ENCODE data around the gene EOMES. TPM values are rescaled to one million over a fixed set of nuclear protein-coding genes. Genes with fewer than 3 reads are reported as not detected.

Gene EOMES
- total RNA-seq, 1 donor from 2014 or later: not detected

DNA sequence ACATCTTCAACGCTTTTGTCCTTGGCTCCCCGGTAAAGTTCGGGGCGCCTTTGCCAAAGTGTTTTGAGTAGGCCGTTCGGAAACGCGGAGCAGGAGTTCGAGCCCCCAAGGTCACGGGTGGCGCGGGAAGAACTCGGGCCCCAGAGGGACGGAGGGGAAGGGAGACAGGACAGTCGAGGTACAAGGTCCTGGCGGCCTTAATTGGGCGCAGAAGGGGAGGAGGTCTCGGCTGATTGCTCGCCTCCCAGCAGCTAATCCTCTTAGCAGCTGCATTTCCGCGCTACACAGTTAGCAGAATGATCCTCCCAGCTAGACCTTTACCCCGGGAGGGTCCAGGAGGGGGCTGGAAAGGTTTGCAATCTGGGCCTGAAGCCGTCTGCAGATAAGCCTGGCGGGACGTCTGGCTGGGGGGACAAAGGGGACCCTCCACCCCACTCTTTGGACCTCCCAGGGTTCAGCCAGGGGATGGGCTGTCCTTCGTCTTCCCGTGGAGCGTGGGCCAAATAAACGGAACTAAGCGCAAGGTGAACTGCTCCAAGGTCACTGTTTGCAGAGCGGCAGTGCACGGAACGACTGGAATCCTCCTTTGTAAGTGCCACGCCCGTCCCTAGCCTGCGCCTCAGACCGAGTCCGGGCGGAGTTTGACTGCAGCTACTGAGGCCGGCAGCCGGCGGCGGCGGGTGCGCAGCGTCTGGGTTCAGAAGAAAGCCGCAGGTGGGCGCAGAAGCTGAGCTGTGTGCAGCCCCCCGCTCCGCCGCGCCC, 7.2 kb downstream of the EOMES start:
- peaks cover 19% of the 10 kb centered on the region for H3K27me3 ChIP-seq (ENCODE audit: control insufficient read depth, insufficient read depth, low read length)
- DNase-seq (ENCODE audit: low read depth) (no peak), FAIRE-seq (no peak)
- TF ChIP-seq, protein P1, sequence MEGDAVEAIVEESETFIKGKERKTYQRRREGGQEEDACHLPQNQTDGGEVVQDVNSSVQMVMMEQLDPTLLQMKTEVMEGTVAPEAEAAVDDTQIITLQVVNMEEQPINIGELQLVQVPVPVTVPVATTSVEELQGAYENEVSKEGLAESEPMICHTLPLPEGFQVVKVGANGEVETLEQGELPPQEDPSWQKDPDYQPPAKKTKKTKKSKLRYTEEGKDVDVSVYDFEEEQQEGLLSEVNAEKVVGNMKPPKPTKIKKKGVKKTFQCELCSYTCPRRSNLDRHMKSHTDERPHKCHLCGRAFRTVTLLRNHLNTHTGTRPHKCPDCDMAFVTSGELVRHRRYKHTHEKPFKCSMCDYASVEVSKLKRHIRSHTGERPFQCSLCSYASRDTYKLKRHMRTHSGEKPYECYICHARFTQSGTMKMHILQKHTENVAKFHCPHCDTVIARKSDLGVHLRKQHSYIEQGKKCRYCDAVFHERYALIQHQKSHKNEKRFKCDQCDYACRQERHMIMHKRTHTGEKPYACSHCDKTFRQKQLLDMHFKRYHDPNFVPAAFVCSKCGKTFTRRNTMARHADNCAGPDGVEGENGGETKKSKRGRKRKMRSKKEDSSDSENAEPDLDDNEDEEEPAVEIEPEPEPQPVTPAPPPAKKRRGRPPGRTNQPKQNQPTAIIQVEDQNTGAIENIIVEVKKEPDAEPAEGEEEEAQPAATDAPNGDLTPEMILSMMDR (IDR thresholded peaks at IDR 0.05; ENCODE audit: insufficient read depth, low read length, severe bottlenecking): no peak
- H3K36me3 ChIP-seq (ENCODE audit: control insufficient read depth, insufficient read depth, low read length): no peaks in the 10 kb centered on the region
- H3K4me3 ChIP-seq (ENCODE audit: low read depth, low read length): no peak overlapping the region

DNA sequence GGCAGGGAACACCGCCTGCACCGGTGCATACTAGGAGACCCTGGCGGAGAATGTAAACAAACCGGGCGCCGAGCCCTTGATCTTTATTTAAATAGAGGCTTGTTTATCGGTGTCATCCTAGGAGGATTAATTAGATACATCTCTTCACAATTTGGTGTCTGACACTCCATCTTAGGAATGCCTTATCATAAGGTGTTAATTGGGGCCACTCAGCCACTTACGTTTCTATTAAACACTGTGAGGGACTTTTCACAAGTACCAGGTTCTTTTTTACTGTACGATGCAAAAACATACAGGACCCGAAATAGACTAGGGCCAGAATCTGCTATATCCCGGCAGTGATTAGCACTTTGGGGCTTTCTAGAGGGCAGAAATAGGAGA, 8.0 kb downstream of the EOMES start:
- TF ChIP-seq, protein P1 (IDR thresholded peaks at IDR 0.05; ENCODE audit: insufficient read depth, low read length, severe bottlenecking): no peak
- Histone ChIP-seq H3K27me3 (ENCODE audit: control insufficient read depth, insufficient read depth, low read length) (peaks cover 19% of the 10 kb centered on the region), H3K36me3 (ENCODE audit: control insufficient read depth, insufficient read depth, low read length) (no peaks in the 10 kb centered on the region), H3K4me3 (ENCODE audit: low read depth, low read length) (no peak overlapping the region)
- FAIRE-seq (no peak), DNase-seq (ENCODE audit: low read depth) (no peak)

DNA sequence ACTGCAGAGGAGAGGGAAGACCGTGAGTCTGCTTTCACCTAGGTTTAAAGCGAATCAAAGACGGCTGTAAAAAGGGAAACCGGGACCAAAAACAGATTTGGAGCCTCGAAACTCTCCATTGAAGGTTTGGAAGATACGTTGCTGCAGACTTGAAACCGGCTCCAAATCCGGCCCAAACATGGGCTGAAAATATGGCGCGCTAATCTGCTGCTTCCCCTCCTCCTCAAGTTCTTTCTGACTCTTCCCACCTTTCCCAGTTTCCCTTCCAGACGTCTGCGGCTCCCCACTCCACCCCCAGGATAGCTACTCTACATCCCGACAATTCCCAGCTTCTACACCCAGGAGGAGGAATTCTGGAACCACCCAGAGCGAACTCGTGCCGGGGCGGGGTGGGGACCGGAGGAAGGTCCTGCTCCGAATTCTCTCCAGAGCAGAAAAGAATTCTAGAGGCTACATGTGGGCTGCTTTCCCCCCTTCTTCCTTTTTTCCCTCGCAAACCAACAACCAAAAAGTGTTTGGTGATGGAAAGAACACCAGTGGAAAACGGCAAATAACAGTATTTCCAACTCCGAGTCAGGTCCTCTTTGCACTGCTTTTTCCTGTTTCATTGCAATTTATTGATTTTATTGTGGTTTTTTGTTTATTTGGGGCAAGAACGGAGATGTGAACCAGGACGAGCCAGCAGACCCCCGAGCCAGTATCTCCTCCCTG, 8.5 kb downstream of the EOMES start:
- no peak for DNase-seq (ENCODE audit: low read depth)
- no peak for FAIRE-seq

DNA sequence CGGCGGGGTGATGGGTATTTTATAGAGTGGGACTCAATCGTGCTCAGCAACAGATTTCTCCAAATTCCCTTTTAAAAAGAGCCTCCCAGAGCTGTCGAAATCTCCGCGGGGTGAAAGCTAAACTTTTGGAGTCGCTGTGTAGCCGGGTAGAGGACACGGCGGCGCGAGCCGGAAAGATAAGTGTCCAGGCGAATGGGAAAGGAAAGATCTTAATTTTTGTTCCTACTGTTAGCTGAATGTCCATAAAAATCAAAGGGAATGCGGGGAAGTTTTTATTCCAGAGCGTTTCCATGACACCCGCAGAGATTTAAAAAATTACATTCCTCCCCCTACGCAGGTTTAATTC, 9.1 kb downstream of the EOMES start:
- FAIRE-seq (no peak), DNase-seq (ENCODE audit: low read depth) (no peak)
- TF ChIP-seq, protein P1 (IDR thresholded peaks at IDR 0.05; ENCODE audit: insufficient read depth, low read length, severe bottlenecking): no peak
- Histone ChIP-seq H3K4me3 (ENCODE audit: low read depth, low read length) (peak overlapping the region; percentile 49), H3K36me3 (ENCODE audit: control insufficient read depth, insufficient read depth, low read length) (no peaks in the 10 kb centered on the region), H3K27me3 (ENCODE audit: control insufficient read depth, insufficient read depth, low read length) (peaks cover 20% of the 10 kb centered on the region)

More for the DNA sequence above, 8.5 kb downstream of the EOMES start:
- Histone ChIP-seq H3K36me3 (ENCODE audit: control insufficient read depth, insufficient read depth, low read length) (no peaks in the 10 kb centered on the region), H3K27me3 (ENCODE audit: control insufficient read depth, insufficient read depth, low read length) (peaks cover 19% of the 10 kb centered on the region), H3K4me3 (ENCODE audit: low read depth, low read length) (peak overlapping the region; percentile 49)
- TF ChIP-seq, protein P1 (IDR thresholded peaks at IDR 0.05; ENCODE audit: insufficient read depth, low read length, severe bottlenecking): no peak

DNA sequence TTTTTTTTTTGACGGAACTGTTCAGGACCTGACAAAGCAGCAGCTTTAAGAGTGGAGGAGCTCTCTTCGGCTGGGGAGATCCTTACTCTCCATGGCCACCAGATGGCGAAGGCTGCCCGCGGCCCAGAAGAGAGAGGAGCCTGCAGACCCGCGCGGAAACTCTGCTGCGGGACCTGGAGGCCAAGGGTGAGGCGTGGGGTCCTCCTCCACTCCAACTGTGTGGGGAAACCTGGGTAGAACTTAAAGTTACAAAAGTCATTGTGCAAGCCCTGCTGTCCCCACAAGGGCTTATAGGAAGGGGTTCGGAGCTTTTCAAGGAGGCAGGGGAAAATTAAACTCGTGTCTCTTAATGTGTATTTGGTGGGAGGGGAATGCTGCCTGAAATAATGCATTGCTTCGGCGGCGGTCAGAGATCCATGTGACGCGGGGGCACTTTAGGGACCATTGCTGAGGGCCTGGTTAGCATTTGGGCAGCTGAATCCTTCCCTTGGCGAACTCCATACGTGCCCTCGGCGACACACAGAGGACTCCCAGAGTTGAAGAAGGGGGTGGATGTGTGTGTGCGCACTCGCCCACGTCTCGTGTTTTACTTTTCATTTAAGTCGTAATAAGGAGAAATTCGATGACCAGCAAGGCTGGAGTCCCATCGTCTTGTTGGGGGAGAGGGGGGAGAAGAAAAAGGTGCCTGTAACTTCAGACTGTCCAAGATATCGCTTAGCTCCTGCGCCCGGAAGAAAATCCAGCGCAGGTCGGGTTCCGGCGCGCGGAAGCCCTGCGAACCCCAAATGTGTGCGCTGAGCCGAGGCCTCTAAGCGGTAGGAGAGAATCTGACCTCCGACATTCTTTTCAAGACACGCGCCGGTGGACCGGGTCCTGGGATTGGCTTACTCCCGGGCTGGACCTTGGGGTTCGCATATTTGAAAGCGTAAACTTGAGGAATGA, 9.7 kb downstream of the EOMES start:
- no peak for FAIRE-seq
- peaks cover 21% of the 10 kb centered on the region for H3K27me3 ChIP-seq (ENCODE audit: control insufficient read depth, insufficient read depth, low read length)

More for the DNA sequence above, 9.7 kb downstream of the EOMES start:
- TF ChIP-seq, protein P1 (IDR thresholded peaks at IDR 0.05; ENCODE audit: insufficient read depth, low read length, severe bottlenecking): peak; percentile 89
- peak; percentile 63 for DNase-seq (ENCODE audit: low read depth)
- Histone ChIP-seq H3K36me3 (ENCODE audit: control insufficient read depth, insufficient read depth, low read length) (no peaks in the 10 kb centered on the region), H3K4me3 (ENCODE audit: low read depth, low read length) (peak overlapping the region; percentile 49)

All from bronchial epithelial cell (primary cell).